Putamen (tissue), 1 donor: ENCODE data around the gene KRT84.
"Not testable (repeated sequence)": the region's sequence is repeated elsewhere in the genome, so short reads cannot be mapped to it uniquely, and the experiment has no call there.

ENCODE experiments used
- DNase-seq: peaks from one replicate; pipeline ENCODE4 v3.0.0-alpha.2; 2016; ENCODE audit warnings: low spot score

The KRT84 gene

DNA sequence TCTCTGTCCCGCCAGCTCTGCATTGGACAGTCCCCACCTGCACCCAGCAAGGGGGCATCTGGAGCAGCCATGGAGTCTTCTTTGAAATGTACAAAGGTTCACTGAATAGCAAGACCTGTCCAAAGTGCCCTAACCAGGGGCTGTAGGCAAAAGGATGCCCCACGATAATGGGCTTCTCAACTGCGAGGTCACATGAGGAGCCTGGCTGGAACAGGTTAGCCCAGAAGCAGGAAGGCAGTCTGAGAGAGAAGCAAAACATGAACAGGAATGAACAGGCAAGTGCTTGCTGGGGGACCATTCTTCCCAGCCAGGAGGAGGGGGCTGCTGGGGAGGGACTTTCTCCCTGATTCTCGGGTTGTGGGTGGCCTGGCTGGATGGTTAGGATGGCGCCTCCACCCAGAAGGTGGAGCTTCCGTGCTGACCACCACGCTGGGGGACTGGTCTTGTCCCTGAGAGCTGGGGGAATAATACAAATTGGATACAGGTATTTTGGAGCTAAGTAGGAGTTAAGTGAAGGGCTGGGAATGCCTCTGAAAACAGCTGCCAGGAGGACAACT, 25.3 kb downstream of the KRT84 start:
- no peak for DNase-seq

- no peak for DNase-seq
Measured at GRCh38 chr12:52359621-52360061, 25.8 kb downstream of the KRT84 start.

- DNase-seq: no peak
Measured at GRCh38 chr12:52358575-52359350, 26.7 kb downstream of the KRT84 start.

- DNase-seq: no peak
Measured at GRCh38 chr12:52356762-52357580, 28.5 kb downstream of the KRT84 start.

- no peak for DNase-seq
Measured at GRCh38 chr12:52356031-52356761, 29.3 kb downstream of the KRT84 start.

DNA sequence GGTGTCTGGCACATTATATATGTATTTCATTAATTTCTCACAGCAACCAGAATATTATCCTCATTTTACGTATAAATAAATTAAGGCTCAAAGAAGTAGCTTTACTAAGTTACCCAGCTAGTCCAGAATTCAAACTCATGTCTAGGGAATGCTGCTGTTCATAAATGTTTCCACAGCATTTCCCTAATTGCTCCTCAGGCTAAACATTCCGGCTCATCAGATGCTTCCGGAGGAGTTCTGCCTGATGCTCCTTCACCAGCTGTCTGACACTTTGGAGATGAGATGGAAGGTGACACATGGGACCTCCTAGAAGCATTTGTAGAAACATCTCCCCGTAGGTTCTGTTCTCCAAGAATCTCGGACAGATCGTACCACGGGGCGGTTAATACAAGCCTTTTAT, 30.3 kb downstream of the KRT84 start:
- DNase-seq: no peak

DNA sequence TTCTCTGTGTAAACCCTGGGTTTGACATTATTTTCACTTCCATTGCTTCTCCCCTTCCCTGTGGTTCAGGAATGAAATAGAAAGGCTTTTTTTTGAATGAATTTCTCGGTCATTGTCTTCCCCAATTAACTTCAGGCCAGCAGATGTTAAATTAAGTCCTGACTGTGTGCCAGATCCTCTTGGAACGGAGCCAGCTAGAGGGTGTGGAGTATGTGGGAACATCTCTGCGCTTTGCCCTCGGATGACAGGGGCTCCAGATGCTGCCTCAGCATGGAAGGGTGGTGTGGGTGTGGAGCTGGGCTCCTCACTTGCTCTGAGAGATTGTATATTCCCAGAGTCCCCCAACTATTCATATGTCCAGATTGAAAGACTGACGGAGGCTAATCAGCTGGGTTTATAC, 31.3 kb downstream of the KRT84 start:
- DNase-seq: no peak

DNA sequence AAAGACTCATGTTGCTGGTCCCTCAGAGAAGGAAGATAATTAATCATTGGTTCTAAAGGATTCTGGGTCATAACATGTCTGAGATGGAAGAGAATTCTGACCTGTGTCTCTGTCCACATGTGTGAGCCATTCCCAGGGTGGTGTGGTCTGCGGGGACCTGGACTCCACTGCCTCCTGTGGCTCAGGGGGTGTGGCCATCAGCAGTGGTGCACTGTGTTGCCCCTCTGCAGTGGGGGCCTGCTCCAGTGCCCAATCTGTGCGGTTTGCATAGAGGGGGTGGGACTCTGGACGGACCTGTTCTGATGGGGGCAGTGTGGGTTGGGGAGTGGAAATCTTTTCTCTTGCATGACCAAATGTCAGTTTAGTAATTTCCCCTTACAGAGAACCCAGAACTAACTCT, 31.7 kb downstream of the KRT84 start:
- no peak for DNase-seq

GRCh38 chr12:52352951-52353350, 32.5 kb downstream of the KRT84 start:
- DNase-seq: no peak

GRCh38 chr12:52351196-52352059, 34.0 kb downstream of the KRT84 start:
- DNase-seq: peak; percentile 52

- DNase-seq: no peak
Measured at GRCh38 chr12:52350786-52351185, 34.7 kb downstream of the KRT84 start.

GRCh38 chr12:52350021-52350620, 35.3 kb downstream of the KRT84 start:
- DNase-seq: no peak

GRCh38 chr12:52349196-52349595, 36.3 kb downstream of the KRT84 start:
- no peak for DNase-seq

DNA sequence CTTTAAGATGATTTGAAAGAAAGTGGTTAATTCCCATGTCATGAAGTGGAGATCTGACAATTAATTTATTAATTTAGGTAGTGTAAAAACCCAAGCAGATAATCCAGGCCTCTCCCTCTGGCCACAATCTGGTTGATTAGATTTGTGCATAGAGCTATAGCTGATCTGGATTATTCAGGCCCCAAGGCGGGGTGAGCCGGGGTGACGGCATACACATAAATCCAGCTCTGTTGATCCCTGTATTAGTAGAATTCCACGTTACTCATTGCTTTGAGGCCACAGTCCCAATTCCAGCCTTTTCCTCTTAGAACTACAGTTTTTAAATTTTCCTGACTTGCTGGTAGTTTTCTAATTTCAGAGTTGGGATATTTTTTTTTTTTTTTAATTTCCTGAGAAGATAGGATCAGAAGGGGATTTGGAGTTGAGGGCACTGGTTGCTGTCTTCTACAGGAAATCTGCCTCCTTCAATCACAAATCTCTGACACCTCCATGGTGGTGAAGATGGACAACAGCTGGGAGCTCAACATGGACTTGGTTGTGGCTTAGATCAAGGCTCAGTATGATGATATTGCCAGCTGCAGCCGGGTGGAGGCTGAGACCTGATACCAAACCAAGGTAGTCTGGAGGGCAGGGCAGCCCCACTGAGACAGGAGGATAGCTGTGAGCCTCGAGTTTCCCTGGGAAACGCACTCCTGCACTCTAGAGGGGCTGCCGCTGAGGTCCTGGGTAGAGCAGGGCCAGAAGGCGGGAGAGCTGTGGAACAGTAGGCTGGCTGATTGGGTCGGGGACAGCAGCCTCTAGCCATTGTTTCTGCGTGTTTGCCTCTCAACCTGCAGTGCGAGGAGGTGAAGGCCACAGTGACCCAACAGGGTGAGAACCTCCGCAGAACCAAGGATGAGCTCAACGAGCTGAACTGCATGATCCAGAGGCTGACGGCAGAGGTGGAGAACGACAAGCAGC, 37.6 kb downstream of the KRT84 start:
- no peak for DNase-seq

DNA sequence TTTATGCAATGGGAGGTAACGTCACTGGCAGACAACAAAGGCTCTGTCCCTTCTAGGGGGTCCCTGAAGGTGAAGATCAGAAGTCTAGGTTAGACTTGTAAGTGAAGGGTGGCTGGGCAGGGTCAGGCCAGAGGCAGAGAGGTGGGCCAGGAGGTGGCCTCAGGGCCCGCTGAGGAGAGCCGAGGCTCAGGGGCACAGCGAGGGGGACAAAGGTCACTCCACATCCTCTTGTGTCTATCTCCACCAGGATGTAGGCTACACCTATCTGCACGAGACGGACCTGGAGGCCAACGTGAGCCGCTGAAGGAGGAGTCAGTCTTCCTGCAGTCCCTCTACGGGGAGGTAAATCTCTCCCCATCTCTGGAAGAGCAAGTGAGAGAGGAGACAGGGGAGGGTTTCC, 38.4 kb downstream of the KRT84 start:
- no peak for DNase-seq

DNA sequence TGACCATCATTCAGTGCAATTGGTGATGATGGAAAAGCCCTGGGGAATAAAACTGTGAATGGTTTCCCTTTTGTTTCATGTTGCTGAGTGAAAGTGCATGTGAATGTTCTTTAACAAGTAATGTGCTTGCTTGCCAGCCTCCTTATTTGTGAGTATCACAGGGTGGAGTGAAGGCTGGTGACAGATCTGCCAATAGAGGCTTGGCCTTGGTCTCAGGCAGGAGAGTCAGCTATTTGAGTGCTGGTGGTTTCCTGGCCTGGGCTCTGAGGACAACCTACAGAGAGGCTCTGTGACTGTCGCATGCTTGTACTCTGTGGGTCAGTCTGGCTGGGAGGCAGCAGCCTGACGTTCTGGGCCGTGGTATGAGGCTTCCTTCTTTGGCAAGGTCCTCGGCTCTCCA, 38.9 kb downstream of the KRT84 start:
- peak; percentile 36 for DNase-seq

GRCh38 chr12:52345041-52345440, 40.4 kb downstream of the KRT84 start:
- not testable (repeated sequence) for DNase-seq

DNA sequence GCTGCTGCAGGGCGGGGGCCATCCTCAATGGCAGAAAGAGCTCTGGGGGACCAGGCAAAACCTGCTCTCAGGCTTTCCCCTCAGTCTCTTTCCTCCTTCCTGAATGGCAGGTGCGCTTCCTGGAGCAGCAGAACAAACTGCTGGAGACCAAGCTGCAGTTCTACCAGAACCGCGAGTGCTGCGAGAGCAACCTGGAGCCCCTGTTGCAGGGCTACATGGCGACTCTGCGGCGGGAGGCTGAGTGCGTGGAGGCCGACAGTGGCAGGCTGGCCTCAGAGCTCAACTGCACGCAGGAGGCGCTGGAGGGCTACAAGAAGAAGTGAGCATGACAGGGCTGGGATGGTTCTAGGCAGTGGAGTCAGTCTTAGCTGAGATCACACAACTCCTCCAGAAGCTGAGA, 41.3 kb downstream of the KRT84 start:
- DNase-seq: no peak

GRCh38 chr12:52343550-52343949, 41.9 kb downstream of the KRT84 start:
- DNase-seq: no peak
